GM18507 (cell line): ENCODE measurements around the gene TMEM14B.
"Not testable (repeated sequence)": the region's sequence is repeated elsewhere in the genome, so short reads cannot be mapped to it uniquely, and the experiment has no call there.

Experiments used
- DNase-seq: peaks from one replicate; pipeline ENCODE4 v3.0.0; 2011; ENCODE audit warnings: low read depth; ENCODE audit not compliant: insufficient read length; ENCODE audit errors: extremely low spot score
- FAIRE-seq: peaks from 2 replicates; lab custom pipeline; 2011; peaks lifted over from hg19 to GRCh38; lab: Jason Lieb, UNC

The TMEM14B gene

GRCh38 chr6:10747251-10747972, at the start of gene TMEM14B:
Gene TMEM14B, plus strand, starts transcription at chr6:10747805. Its CDS starts 1,441 bp downstream, at chr6:10749246.
- FAIRE-seq: peak; percentile 93
- peak; percentile 99 for DNase-seq

GRCh38 chr6:10713962-10714361, 33.6 kb upstream of the TMEM14B start:
- no peak for FAIRE-seq
- DNase-seq: no peak

- no peak for FAIRE-seq
Observed at GRCh38 chr6:10719296-10719963, 28.2 kb upstream of the TMEM14B start.

GRCh38 chr6:10719964-10720264, 27.7 kb upstream of the TMEM14B start:
- DNase-seq: no peak
- FAIRE-seq: no peak

More at GRCh38 chr6:10719296-10719963, 28.2 kb upstream of the TMEM14B start:
- no peak for DNase-seq

GRCh38 chr6:10720265-10720959, 27.2 kb upstream of the TMEM14B start:
- DNase-seq (no peak), FAIRE-seq (no peak)

- not testable (repeated sequence) for DNase-seq, FAIRE-seq
Observed at GRCh38 chr6:10720960-10721849, 26.4 kb upstream of the TMEM14B start.

GRCh38 chr6:10721850-10722569, 25.6 kb upstream of the TMEM14B start:
- FAIRE-seq: no peak
- no peak for DNase-seq

GRCh38 chr6:10722570-10722819, 25.1 kb upstream of the TMEM14B start:
- FAIRE-seq: no peak
- no peak for DNase-seq

- peak; percentile 88 for FAIRE-seq
- DNase-seq: peak; percentile 89
Observed at GRCh38 chr6:10722820-10723566, 24.6 kb upstream of the TMEM14B start, which contains the start of gene TMEM14C. Gene TMEM14C, plus strand, starts transcription at chr6:10723070. Its CDS starts 1,544 bp downstream, at chr6:10724614.

- no peak for FAIRE-seq
- DNase-seq: no peak
Observed at GRCh38 chr6:10723567-10723881, 24.1 kb upstream of the TMEM14B start.

- DNase-seq (no peak), FAIRE-seq (no peak)
Observed at GRCh38 chr6:10725044-10725443, 22.6 kb upstream of the TMEM14B start.

GRCh38 chr6:10725716-10726115, 21.9 kb upstream of the TMEM14B start:
- no peak for DNase-seq

GRCh38 chr6:10730254-10730653, 17.4 kb upstream of the TMEM14B start:
- DNase-seq (no peak), FAIRE-seq (no peak)

More at GRCh38 chr6:10725716-10726115, 21.9 kb upstream of the TMEM14B start:
- no peak for FAIRE-seq

- FAIRE-seq (no peak), DNase-seq (no peak)
Observed at GRCh38 chr6:10733151-10733715, 14.4 kb upstream of the TMEM14B start.

- DNase-seq (no peak), FAIRE-seq (no peak)
Observed at GRCh38 chr6:10733863-10734262, 13.7 kb upstream of the TMEM14B start.

GRCh38 chr6:10736731-10737130, 10.9 kb upstream of the TMEM14B start:
- FAIRE-seq (no peak), DNase-seq (no peak)

- FAIRE-seq (no peak), DNase-seq (no peak)
Observed at GRCh38 chr6:10740061-10740460, 7.5 kb upstream of the TMEM14B start.

GRCh38 chr6:10741643-10742042, 6.0 kb upstream of the TMEM14B start:
- not testable (repeated sequence) for FAIRE-seq, DNase-seq
